Measurements from ENCODE around the gene HCRTR1. TPM values are rescaled to one million over a fixed set of nuclear protein-coding genes. Genes with fewer than 3 reads are reported as not detected.
"Not testable (repeated sequence)": the region's sequence is repeated elsewhere in the genome, so short reads cannot be mapped to it uniquely, and the experiment has no call there.

Gene HCRTR1
- total and polyA plus RNA-seq, 8 donors = 0.14 to 0.24 (median 0.17) TPM; not detected in 4

DNA sequence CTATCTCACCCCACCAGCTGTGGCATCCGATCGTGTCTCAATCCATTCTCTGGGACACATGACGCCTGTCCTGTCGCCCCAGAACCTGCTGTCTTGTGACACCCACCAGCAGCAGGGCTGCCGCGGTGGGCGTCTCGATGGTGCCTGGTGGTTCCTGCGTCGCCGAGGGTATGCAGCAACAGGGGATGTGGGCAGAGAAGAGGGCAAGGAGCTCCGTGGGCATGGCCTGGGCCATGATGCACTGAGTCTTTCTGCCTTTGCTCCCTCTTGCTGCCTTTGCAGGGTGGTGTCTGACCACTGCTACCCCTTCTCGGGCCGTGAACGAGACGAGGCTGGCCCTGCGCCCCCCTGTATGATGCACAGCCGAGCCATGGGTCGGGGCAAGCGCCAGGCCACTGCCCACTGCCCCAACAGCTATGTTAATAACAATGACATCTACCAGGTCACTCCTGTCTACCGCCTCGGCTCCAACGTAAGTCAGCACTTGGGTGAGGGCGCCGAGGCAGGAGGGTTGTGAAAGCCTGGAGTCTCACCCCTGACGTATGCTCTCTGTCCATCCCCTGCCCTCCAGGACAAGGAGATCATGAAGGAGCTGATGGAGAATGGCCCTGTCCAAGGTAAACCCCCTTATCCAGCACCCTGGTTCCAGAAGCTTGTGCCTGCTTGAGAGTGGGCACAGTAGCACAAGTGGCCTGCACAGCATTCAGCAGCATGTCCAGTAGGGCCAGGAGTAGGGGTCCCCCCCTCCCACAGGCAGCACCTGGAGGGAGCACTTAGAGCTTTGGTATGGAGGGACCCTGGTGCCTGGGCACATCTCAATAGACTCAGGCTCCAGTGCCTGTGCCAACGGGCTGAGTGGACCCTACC is 32.4 kb upstream of the HCRTR1 start:
- Histone ChIP-seq H3K4me3 (no peak overlapping the region), H3K27me3 (peaks cover 0 to 30% of the 10 kb centered on the region in 2 donors), H3K27ac (peak overlapping the region; percentile 41 to 56), H3K36me3 (peaks cover 0 to 16% of the 10 kb centered on the region in 2 donors), H3K9me3 (no peaks in the 10 kb centered on the region), H3K4me1 (peaks cover 28 to 66% of the 10 kb centered on the region in 2 donors)
- no peak for DNase-seq
- intact Hi-C loops (cut with DNase I) = no loop called here
- TF ChIP-seq, protein P1, sequence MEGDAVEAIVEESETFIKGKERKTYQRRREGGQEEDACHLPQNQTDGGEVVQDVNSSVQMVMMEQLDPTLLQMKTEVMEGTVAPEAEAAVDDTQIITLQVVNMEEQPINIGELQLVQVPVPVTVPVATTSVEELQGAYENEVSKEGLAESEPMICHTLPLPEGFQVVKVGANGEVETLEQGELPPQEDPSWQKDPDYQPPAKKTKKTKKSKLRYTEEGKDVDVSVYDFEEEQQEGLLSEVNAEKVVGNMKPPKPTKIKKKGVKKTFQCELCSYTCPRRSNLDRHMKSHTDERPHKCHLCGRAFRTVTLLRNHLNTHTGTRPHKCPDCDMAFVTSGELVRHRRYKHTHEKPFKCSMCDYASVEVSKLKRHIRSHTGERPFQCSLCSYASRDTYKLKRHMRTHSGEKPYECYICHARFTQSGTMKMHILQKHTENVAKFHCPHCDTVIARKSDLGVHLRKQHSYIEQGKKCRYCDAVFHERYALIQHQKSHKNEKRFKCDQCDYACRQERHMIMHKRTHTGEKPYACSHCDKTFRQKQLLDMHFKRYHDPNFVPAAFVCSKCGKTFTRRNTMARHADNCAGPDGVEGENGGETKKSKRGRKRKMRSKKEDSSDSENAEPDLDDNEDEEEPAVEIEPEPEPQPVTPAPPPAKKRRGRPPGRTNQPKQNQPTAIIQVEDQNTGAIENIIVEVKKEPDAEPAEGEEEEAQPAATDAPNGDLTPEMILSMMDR (IDR thresholded peaks at IDR 0.05) = no peak
- no peak for ATAC-seq

GRCh38 chr1:31585736-31586365 is 31.6 kb upstream of the HCRTR1 start:
- Histone ChIP-seq H3K4me3 (no peak overlapping the region), H3K27me3 (peaks cover 0 to 31% of the 10 kb centered on the region in 2 donors), H3K27ac (no peak overlapping the region), H3K9me3 (no peaks in the 10 kb centered on the region), H3K36me3 (peaks cover 0 to 16% of the 10 kb centered on the region in 2 donors), H3K4me1 (peaks cover 28 to 61% of the 10 kb centered on the region in 2 donors)
- ATAC-seq = no peak
- DNase-seq = no peak
- intact Hi-C loops (cut with DNase I) = no loop called here
- TF ChIP-seq, protein P1 (IDR thresholded peaks at IDR 0.05) = no peak

DNA sequence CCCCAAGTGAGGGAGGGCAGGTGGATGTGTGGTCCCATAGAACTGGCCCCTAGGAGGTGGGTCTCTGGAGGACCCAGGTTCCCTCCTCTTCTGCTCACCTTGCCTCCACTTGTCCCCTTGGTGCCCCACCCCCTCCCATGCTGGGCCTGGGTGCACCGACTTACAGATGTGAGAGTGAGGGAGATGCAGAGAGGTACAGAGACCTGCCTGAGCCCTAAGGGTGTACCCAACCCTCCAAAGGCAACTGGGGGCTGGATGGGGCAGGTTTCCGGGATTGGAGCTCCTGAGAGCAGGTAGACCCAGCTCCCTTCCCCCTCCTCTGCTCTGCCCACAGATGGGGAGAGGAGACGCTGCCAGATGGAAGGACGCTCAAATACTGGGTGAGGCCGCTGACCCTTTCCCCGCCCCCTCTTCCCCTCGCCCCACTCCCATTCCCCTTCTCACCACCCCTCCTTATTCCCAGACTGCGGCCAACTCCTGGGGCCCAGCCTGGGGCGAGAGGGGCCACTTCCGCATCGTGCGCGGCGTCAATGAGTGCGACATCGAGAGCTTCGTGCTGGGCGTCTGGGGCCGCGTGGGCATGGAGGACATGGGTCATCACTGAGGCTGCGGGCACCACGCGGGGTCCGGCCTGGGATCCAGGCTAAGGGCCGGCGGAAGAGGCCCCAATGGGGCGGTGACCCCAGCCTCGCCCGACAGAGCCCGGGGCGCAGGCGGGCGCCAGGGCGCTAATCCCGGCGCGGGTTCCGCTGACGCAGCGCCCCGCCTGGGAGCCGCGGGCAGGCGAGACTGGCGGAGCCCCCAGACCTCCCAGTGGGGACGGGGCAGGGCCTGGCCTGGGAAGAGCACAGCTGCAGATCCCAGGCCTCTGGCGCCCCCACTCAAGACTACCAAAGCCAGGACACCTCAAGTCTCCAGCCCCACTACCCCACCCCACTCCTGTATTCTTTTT is 30.8 kb upstream of the HCRTR1 start:
- Histone ChIP-seq H3K27ac (no peak overlapping the region), H3K4me3 (no peak overlapping the region), H3K4me1 (peaks cover 28 to 61% of the 10 kb centered on the region in 2 donors), H3K27me3 (peaks cover 0 to 31% of the 10 kb centered on the region in 2 donors), H3K36me3 (peaks cover 0 to 16% of the 10 kb centered on the region in 2 donors), H3K9me3 (no peaks in the 10 kb centered on the region)
- DNase-seq = no peak
- intact Hi-C loops (cut with DNase I) = no loop called here
- no peak for ATAC-seq
- TF ChIP-seq, protein P1 (IDR thresholded peaks at IDR 0.05) = no peak

DNA sequence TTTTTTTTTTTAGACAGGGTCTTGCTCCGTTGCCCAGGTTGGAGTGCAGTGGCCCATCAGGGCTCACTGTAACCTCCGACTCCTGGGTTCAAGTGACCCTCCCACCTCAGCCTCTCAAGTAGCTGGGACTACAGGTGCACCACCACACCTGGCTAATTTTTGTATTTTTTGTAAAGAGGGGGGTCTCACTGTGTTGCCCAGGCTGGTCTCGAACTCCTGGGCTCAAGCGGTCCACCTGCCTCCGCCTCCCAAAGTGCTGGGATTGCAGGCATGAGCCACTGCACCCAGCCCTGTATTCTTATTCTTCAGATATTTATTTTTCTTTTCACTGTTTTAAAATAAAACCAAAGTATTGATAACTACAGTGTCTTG is 30.2 kb upstream of the HCRTR1 start:
- ATAC-seq; DNase-seq; H3K9me3 ChIP-seq; intact Hi-C loops (cut with DNase I); H3K4me3 ChIP-seq: not testable (repeated sequence)
- H3K36me3 ChIP-seq = peaks cover 0 to 16% of the 10 kb centered on the region in 2 donors
- H3K27me3 ChIP-seq = peaks cover 0 to 31% of the 10 kb centered on the region in 2 donors
- H3K27ac ChIP-seq = peak overlapping the region; percentile 82 to 83
- peaks cover 28 to 61% of the 10 kb centered on the region in 2 donors for H3K4me1 ChIP-seq

GRCh38 chr1:31587720-31588423 is 29.6 kb upstream of the HCRTR1 start:
- intact Hi-C loops (cut with DNase I) = no loop called here
- H3K4me3 ChIP-seq = no peak overlapping the region
- peak in 2 of 4 donors; percentile 65 to 72 for DNase-seq
- H3K27ac ChIP-seq = peak overlapping the region; percentile 82 to 83
- no peaks in the 10 kb centered on the region for H3K9me3 ChIP-seq
- TF ChIP-seq, protein P1 (IDR thresholded peaks at IDR 0.05) = peak; percentile 48 to 55
- peaks cover 0 to 31% of the 10 kb centered on the region in 2 donors for H3K27me3 ChIP-seq
- ATAC-seq = peak; percentile 70
- H3K36me3 ChIP-seq = peaks cover 0 to 16% of the 10 kb centered on the region in 2 donors
- H3K4me1 ChIP-seq = peaks cover 28 to 60% of the 10 kb centered on the region in 2 donors
